ENCODE measurements around the gene PLXNA2.

The PLXNA2 gene

GRCh38 chr1:208178091-208178529 is 66.1 kb downstream of the PLXNA2 start:
- no peak for DNase-seq (ENCODE audit: low spot score)

GRCh38 chr1:208177656-208178055 is 66.5 kb downstream of the PLXNA2 start:
- no peak for DNase-seq (ENCODE audit: low spot score)

GRCh38 chr1:208176649-208177048 is 67.5 kb downstream of the PLXNA2 start:
- no peak for DNase-seq (ENCODE audit: low spot score)

GRCh38 chr1:208175508-208175895 is 68.7 kb downstream of the PLXNA2 start:
- no peak for DNase-seq (ENCODE audit: low spot score)

- no peak for DNase-seq (ENCODE audit: low spot score)
Measured at GRCh38 chr1:208174731-208175507, 69.3 kb downstream of the PLXNA2 start.

GRCh38 chr1:208174200-208174599 is 70.0 kb downstream of the PLXNA2 start:
- no peak for DNase-seq (ENCODE audit: low spot score)

GRCh38 chr1:208173749-208174148 is 70.4 kb downstream of the PLXNA2 start:
- DNase-seq (ENCODE audit: low spot score), result no peak

GRCh38 chr1:208172423-208173145 is 71.6 kb downstream of the PLXNA2 start:
- DNase-seq (ENCODE audit: low spot score), result no peak

GRCh38 chr1:208171616-208172422 is 72.4 kb downstream of the PLXNA2 start:
- DNase-seq (ENCODE audit: low spot score), result no peak

GRCh38 chr1:208170252-208170651 is 73.9 kb downstream of the PLXNA2 start:
- DNase-seq (ENCODE audit: low spot score), result no peak

- no peak for DNase-seq (ENCODE audit: low spot score)
Measured at GRCh38 chr1:208169081-208169879, 74.9 kb downstream of the PLXNA2 start.

GRCh38 chr1:208167261-208167869 is 76.8 kb downstream of the PLXNA2 start:
- no peak for DNase-seq (ENCODE audit: low spot score)

GRCh38 chr1:208166340-208167138 is 77.6 kb downstream of the PLXNA2 start:
- no peak for DNase-seq (ENCODE audit: low spot score)

- no peak for DNase-seq (ENCODE audit: low spot score)
Measured at GRCh38 chr1:208165659-208166058, 78.5 kb downstream of the PLXNA2 start.

GRCh38 chr1:208164609-208165008 is 79.6 kb downstream of the PLXNA2 start:
- no peak for DNase-seq (ENCODE audit: low spot score)

GRCh38 chr1:208163539-208163938 is 80.6 kb downstream of the PLXNA2 start:
- DNase-seq (ENCODE audit: low spot score), result no peak

- no peak for DNase-seq (ENCODE audit: low spot score)
Measured at GRCh38 chr1:208162903-208163302, 81.3 kb downstream of the PLXNA2 start.

- DNase-seq (ENCODE audit: low spot score), result no peak
Measured at GRCh38 chr1:208161656-208162375, 82.4 kb downstream of the PLXNA2 start.

GRCh38 chr1:208161005-208161404 is 83.2 kb downstream of the PLXNA2 start:
- DNase-seq (ENCODE audit: low spot score), result no peak

All from D341Med (cell line).